WERI-Rb-1 (cell line): ENCODE data around the gene RHBDD1.

ENCODE experiments used
- DNase-seq: peaks from one replicate; pipeline ENCODE4 v3.0.0-alpha.2; 2020
- H3K27ac ChIP-seq: fragments of 250-450 bp; sonication (Bioruptor Pico); 2 replicates; pipeline ENCODE4 v1.5.1; 2020; ENCODE audit warnings: mild to moderate bottlenecking, moderate library complexity
- H3K27me3 ChIP-seq: fragments of 250-450 bp; sonication (Bioruptor Pico); 2 replicates; pipeline ENCODE4 v1.5.1; 2021; ENCODE audit warnings: mild to moderate bottlenecking, low read depth, moderate library complexity; ENCODE audit not compliant: insufficient read depth, severe bottlenecking
- H3K36me3 ChIP-seq: fragments of 250-450 bp; sonication (Bioruptor Pico); 2 replicates; pipeline ENCODE4 v1.5.1; 2020; ENCODE audit warnings: mild to moderate bottlenecking, moderate library complexity
- H3K4me3 ChIP-seq: 2 replicates; pipeline ENCODE4 v1.5.1; 2011; ENCODE audit warnings: low read depth, mild to moderate bottlenecking, control low read depth, low read length
- H3K9me3 ChIP-seq: fragments of 250-450 bp; sonication (Bioruptor Pico); 2 replicates; pipeline ENCODE4 v1.5.1; 2021; ENCODE audit warnings: mild to moderate bottlenecking, moderate library complexity; ENCODE audit not compliant: severe bottlenecking
- CTCF ChIP-seq: IDR thresholded peaks from 2 replicates; pipeline ENCODE4 v1.5.1; 2011; ENCODE audit warnings: low read depth, mild to moderate bottlenecking, control low read depth, inconsistent platforms, low read length

Gene RHBDD1

GRCh38 chr2:226999661-227000060 is 163.8 kb downstream of the RHBDD1 start:
- Histone ChIP-seq H3K9me3 (no peaks in the 10 kb centered on the region), H3K27ac (no peak overlapping the region), H3K27me3 (no peaks in the 10 kb centered on the region), H3K4me3 (no peak overlapping the region), H3K36me3 (no peaks in the 10 kb centered on the region)
- no peak for DNase-seq
- no peak for TF ChIP-seq CTCF

GRCh38 chr2:227000123-227000522 is 164.3 kb downstream of the RHBDD1 start:
- TF ChIP-seq CTCF: no peak

GRCh38 chr2:227004482-227004881 is 168.6 kb downstream of the RHBDD1 start:
- no peak for DNase-seq
- Histone ChIP-seq H3K27ac (no peak overlapping the region), H3K4me3 (no peak overlapping the region), H3K27me3 (no peaks in the 10 kb centered on the region), H3K36me3 (no peaks in the 10 kb centered on the region), H3K9me3 (no peaks in the 10 kb centered on the region)
- TF ChIP-seq CTCF: no peak

More at GRCh38 chr2:227000123-227000522, 164.3 kb downstream of the RHBDD1 start:
- no peak overlapping the region for H3K4me3 ChIP-seq
- DNase-seq: no peak
- H3K27me3 ChIP-seq: no peaks in the 10 kb centered on the region
- no peaks in the 10 kb centered on the region for H3K9me3 ChIP-seq
- no peak overlapping the region for H3K27ac ChIP-seq
- H3K36me3 ChIP-seq: no peaks in the 10 kb centered on the region

GRCh38 chr2:227006189-227006897 is 170.5 kb downstream of the RHBDD1 start:
- no peak for DNase-seq
- no peaks in the 10 kb centered on the region for H3K27me3 ChIP-seq
- H3K4me3 ChIP-seq: no peak overlapping the region
- TF ChIP-seq CTCF: no peak
- no peaks in the 10 kb centered on the region for H3K36me3 ChIP-seq
- H3K9me3 ChIP-seq: no peaks in the 10 kb centered on the region
- no peak overlapping the region for H3K27ac ChIP-seq

GRCh38 chr2:227007148-227007547 is 171.3 kb downstream of the RHBDD1 start:
- no peak overlapping the region for H3K27ac ChIP-seq
- TF ChIP-seq CTCF: no peak
- no peaks in the 10 kb centered on the region for H3K36me3 ChIP-seq
- no peaks in the 10 kb centered on the region for H3K27me3 ChIP-seq
- no peak for DNase-seq
- no peaks in the 10 kb centered on the region for H3K9me3 ChIP-seq
- no peak overlapping the region for H3K4me3 ChIP-seq

- Histone ChIP-seq H3K4me3 (no peak overlapping the region), H3K27ac (no peak overlapping the region), H3K36me3 (no peaks in the 10 kb centered on the region), H3K9me3 (no peaks in the 10 kb centered on the region), H3K27me3 (no peaks in the 10 kb centered on the region)
- no peak for DNase-seq
- no peak for TF ChIP-seq CTCF
Measured at GRCh38 chr2:227007940-227008339, 172.1 kb downstream of the RHBDD1 start.
